Neuronal stem cell (in vitro differentiated cells): ENCODE measurements around the gene SLC24A2.

ENCODE experiments used
- DNase-seq: peaks from one replicate; pipeline ENCODE4 v3.0.0-alpha.2; 2013; ENCODE audit warnings: low spot score
- H2AFZ ChIP-seq: one replicate; pipeline ENCODE4 v1.6.1; 2013; ENCODE audit warnings: mild to moderate bottlenecking, low read length, inconsistent platforms
- H2AK5ac ChIP-seq: 2 replicates; pipeline ENCODE4 v1.6.1; 2013; ENCODE audit warnings: low read depth, mild to moderate bottlenecking, inconsistent platforms, low read length, moderate library complexity, mixed read lengths
- H2BK120ac ChIP-seq: 2 replicates; pipeline ENCODE4 v1.6.1; 2013; ENCODE audit warnings: low read depth, mild to moderate bottlenecking, inconsistent platforms, low read length, moderate library complexity, mixed read lengths
- H2BK12ac ChIP-seq: one replicate; pipeline ENCODE4 v1.6.1; 2013; ENCODE audit warnings: low read length, inconsistent platforms
- H2BK15ac ChIP-seq: 2 replicates; pipeline ENCODE4 v1.6.1; 2013; ENCODE audit warnings: mild to moderate bottlenecking, low read length, inconsistent platforms, mixed read lengths
- H2BK5ac ChIP-seq: one replicate; pipeline ENCODE4 v1.6.1; 2013; ENCODE audit warnings: inconsistent platforms, mild to moderate bottlenecking, low read length, moderate library complexity
- H3K14ac ChIP-seq: one replicate; pipeline ENCODE4 v1.6.1; 2013; ENCODE audit warnings: low read length, inconsistent platforms
- H3K18ac ChIP-seq: 2 replicates; pipeline ENCODE4 v1.6.1; 2013; ENCODE audit warnings: low read length, inconsistent platforms
- H3K23ac ChIP-seq: 2 replicates; pipeline ENCODE4 v1.6.1; 2013; ENCODE audit warnings: low read depth, mild to moderate bottlenecking, mixed read lengths, low read length, inconsistent platforms; ENCODE audit not compliant: poor library complexity
- H3K27ac ChIP-seq: replicated peaks from 3 replicates; pipeline ENCODE4 v1.5.1; 2013; ENCODE audit warnings: low read length, inconsistent platforms
- H3K27me3 ChIP-seq, 3 experiments: 2 replicates each; pipeline ENCODE4 v1.6.1; 2013; ENCODE audit warnings: low read length in 3 of 3, mild to moderate bottlenecking in 2 of 3, inconsistent platforms in 1 of 3, low read depth in 1 of 3, mixed read lengths in 1 of 3, moderate library complexity in 1 of 3; ENCODE audit not compliant: control insufficient read depth in 3 of 3, insufficient read depth in 3 of 3
- H3K36me3 ChIP-seq, 2 donors: replicated peaks in 1 of 2; 2 replicates each; pipeline ENCODE4 v1.6.1; 2013; ENCODE audit warnings: low read length in 2 of 2; ENCODE audit not compliant: control insufficient read depth in 2 of 2, insufficient read depth in 2 of 2
- H3K4ac ChIP-seq: 2 replicates; pipeline ENCODE4 v1.6.1; 2013; ENCODE audit warnings: inconsistent platforms, mild to moderate bottlenecking, low read length, moderate library complexity
- H3K4me1 ChIP-seq, 2 donors: 1 replicate in 1 of 2; 2 replicates in 1 of 2; pipeline ENCODE4 v1.6.1; 2013; ENCODE audit warnings: low read length in 2 of 2, low read depth in 1 of 2; ENCODE audit not compliant: control insufficient read depth in 2 of 2, insufficient read depth in 1 of 2
- H3K4me2 ChIP-seq: one replicate; pipeline ENCODE4 v1.6.1; 2013; ENCODE audit warnings: mild to moderate bottlenecking, low read length, inconsistent platforms; ENCODE audit not compliant: insufficient read depth, poor library complexity, severe bottlenecking
- H3K4me3 ChIP-seq, 2 donors: 2 replicates each; pipeline ENCODE4 v1.5.1; 2013; ENCODE audit warnings: low read length in 2 of 2, mild to moderate bottlenecking in 2 of 2, inconsistent platforms in 1 of 2, moderate library complexity in 1 of 2
- H3K79me1 ChIP-seq: one replicate; pipeline ENCODE4 v1.6.1; 2013; ENCODE audit warnings: low read depth, mild to moderate bottlenecking, inconsistent platforms, low read length, moderate library complexity
- H3K9ac ChIP-seq: one replicate; pipeline ENCODE4 v1.6.1; 2013; ENCODE audit warnings: mild to moderate bottlenecking, low read depth, low read length, inconsistent platforms; ENCODE audit not compliant: poor library complexity
- H3K9me3 ChIP-seq, 2 donors: replicated peaks in 1 of 2; 2 replicates each; pipeline versions ENCODE3 to v1.6.1; 2013; ENCODE audit warnings: low read length in 2 of 2, mild to moderate bottlenecking in 2 of 2, inconsistent platforms in 1 of 2, low read depth in 1 of 2, mixed read lengths in 1 of 2, moderate library complexity in 1 of 2; ENCODE audit not compliant: control insufficient read depth in 2 of 2, insufficient read depth in 1 of 2
- H4K8ac ChIP-seq: one replicate; pipeline ENCODE4 v1.6.1; 2013; ENCODE audit warnings: low read depth, mild to moderate bottlenecking, inconsistent platforms, low read length, moderate library complexity
- H4K91ac ChIP-seq: one replicate; pipeline ENCODE4 v1.6.1; 2013; ENCODE audit warnings: low read length, low read depth, mild to moderate bottlenecking, inconsistent platforms; ENCODE audit not compliant: poor library complexity
- WGBS, 2 donors: extraction: QIAGEN DNeasy Blood & Tissue Kit; methylation state at CpG; one replicate each; pipeline ENCODE4 v1.1.7; 2013; ENCODE audit warnings: missing lambda C conversion rate in 2 of 2, mixed read lengths in 1 of 2; ENCODE audit not compliant: insufficient read length in 2 of 2, insufficient replicate concordance in 1 of 2; ENCODE audit errors: extremely low coverage in 2 of 2; 5-methylcytosine and 5-hydroxymethylcytosine counted together

SLC24A2 gene

GRCh38 chr9:19787672-19788071, 1.2 kb downstream of the SLC24A2 start:
- Histone ChIP-seq H4K91ac (no peak overlapping the region), H3K4me3 (no peak overlapping the region)

DNA sequence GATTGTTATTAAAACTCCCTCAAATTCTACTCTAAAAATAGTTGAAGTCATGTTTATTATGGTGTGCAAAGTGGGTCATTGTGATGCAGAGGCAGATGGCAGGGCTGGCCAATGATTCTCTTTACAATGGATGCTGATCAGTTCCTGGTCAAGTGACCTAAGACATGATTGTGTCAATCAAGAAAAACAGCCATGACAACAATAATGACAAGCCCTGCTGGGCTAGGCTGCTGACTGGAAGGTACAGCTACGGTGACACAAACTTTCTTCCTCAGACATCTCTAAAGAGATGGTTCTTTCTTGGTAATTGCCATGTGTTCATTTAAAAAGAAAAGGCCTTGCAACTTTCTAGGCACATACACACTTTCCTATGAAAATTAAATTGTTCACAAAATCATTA, 3.6 kb downstream of the SLC24A2 start:
- Histone ChIP-seq H3K23ac (no peak overlapping the region), H3K4me2 (no peak overlapping the region), H2BK120ac (no peak overlapping the region), H2AFZ (no peak overlapping the region), H2BK5ac (no peak overlapping the region), H2AK5ac (no peak overlapping the region), H3K18ac (no peak overlapping the region), H3K4me1 (peaks cover 0 to 3% of the 10 kb centered on the region in 2 donors), H3K27ac (no peak overlapping the region), H3K36me3 (no peaks in the 10 kb centered on the region), H3K9me3 (no peaks in the 10 kb centered on the region), H3K27me3 (peaks cover 0 to 42% (median 12%) of the 10 kb centered on the region in 3 experiments), H3K14ac (no peak overlapping the region), H3K4me3 (no peak overlapping the region), H4K8ac (no peak overlapping the region), H3K4ac (no peak overlapping the region), H2BK15ac (no peak overlapping the region), H3K79me1 (no peaks in the 10 kb centered on the region), H4K91ac (no peak overlapping the region), H3K9ac (no peak overlapping the region), H2BK12ac (no peak overlapping the region)
- DNase-seq, result no peak
- WGBS, 2 donors, result no CpG with 5 or more reads among the region's 1 CpG

More at GRCh38 chr9:19787672-19788071, 1.2 kb downstream of the SLC24A2 start:
- Histone ChIP-seq H2AFZ (no peak overlapping the region), H3K4me2 (no peak overlapping the region), H3K79me1 (no peaks in the 10 kb centered on the region), H3K9me3 (peaks cover 0 to 2% of the 10 kb centered on the region in 2 donors), H3K18ac (no peak overlapping the region), H3K4me1 (peaks cover 0 to 3% of the 10 kb centered on the region in 2 donors), H3K27me3 (peaks cover 0 to 45% (median 12%) of the 10 kb centered on the region in 3 experiments), H3K9ac (no peak overlapping the region), H2BK5ac (no peak overlapping the region), H4K8ac (no peak overlapping the region), H2BK120ac (no peak overlapping the region), H3K23ac (no peak overlapping the region), H2AK5ac (no peak overlapping the region), H2BK15ac (no peak overlapping the region), H3K27ac (no peak overlapping the region), H3K4ac (no peak overlapping the region), H3K36me3 (no peaks in the 10 kb centered on the region), H3K14ac (no peak overlapping the region), H2BK12ac (no peak overlapping the region)
- WGBS, 2 donors, result no CpG with 5 or more reads among the region's 4 CpGs
- DNase-seq, result no peak

DNA sequence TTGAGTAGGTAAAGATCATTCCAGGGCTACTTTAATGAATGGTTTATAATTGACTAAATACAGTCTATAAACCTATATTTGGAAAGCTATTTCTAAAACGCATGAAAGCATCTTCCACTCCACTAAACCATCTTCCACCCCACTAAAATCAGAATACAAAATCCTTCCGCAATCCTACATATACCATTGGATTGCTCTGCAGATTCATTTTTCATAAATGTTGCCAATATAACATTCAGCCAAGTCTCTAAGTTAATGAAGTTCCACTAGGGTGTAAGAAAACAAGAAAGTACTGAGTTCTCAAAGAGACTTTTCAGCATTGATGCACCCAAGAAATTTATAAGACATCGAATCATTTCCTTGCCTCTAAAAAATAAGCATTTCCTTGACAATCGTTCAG, 4.7 kb downstream of the SLC24A2 start:
- Histone ChIP-seq H2BK15ac (no peak overlapping the region), H3K9ac (no peak overlapping the region), H3K9me3 (no peaks in the 10 kb centered on the region), H3K79me1 (no peaks in the 10 kb centered on the region), H3K18ac (no peak overlapping the region), H3K4me1 (peaks cover 0 to 2% of the 10 kb centered on the region in 2 donors), H4K91ac (no peak overlapping the region), H2BK12ac (no peak overlapping the region), H3K4me3 (no peak overlapping the region), H3K14ac (no peak overlapping the region), H2AFZ (no peak overlapping the region), H4K8ac (no peak overlapping the region), H2BK5ac (no peak overlapping the region), H2AK5ac (no peak overlapping the region), H3K4ac (no peak overlapping the region), H3K36me3 (no peaks in the 10 kb centered on the region), H2BK120ac (no peak overlapping the region), H3K23ac (no peak overlapping the region), H3K27me3 (peaks cover 0 to 31% (median 10%) of the 10 kb centered on the region in 3 experiments), H3K27ac (no peak overlapping the region), H3K4me2 (no peak overlapping the region)
- DNase-seq, result no peak
- WGBS, 2 donors, result no CpG with 5 or more reads among the region's 4 CpGs

DNA sequence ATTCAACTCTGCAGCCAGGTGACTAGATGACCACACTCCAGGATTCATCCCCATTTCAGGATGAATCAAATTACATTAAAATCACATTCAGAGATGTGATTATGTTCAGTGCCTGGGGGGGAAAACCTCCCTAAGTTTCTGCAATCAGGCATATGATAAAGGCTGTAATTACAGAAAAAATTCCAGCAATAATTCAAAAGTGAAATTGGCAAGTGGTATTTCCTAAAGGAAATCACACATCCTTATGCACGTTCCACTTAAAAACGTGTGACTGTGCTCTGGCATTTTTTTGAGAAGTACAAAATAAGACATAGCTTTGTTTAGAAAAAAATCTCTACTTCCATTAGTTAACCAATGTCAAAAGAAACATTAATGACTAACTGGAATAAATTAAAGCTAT, 5.3 kb downstream of the SLC24A2 start:
- no CpG with 5 or more reads among the region's 2 CpGs for WGBS, 2 donors
- H2AK5ac ChIP-seq, result no peak overlapping the region
- no peak overlapping the region for H3K18ac ChIP-seq
- H2BK12ac ChIP-seq, result no peak overlapping the region
- H3K36me3 ChIP-seq, result no peaks in the 10 kb centered on the region
- H3K4me1 ChIP-seq, result no peaks in the 10 kb centered on the region
- H3K27me3 ChIP-seq, result peaks cover 0 to 25% (median 9%) of the 10 kb centered on the region in 3 experiments
- no peak overlapping the region for H2BK120ac ChIP-seq
- H3K4me2 ChIP-seq, result no peak overlapping the region
- no peaks in the 10 kb centered on the region for H3K79me1 ChIP-seq
- H2AFZ ChIP-seq, result no peak overlapping the region
- H2BK15ac ChIP-seq, result no peak overlapping the region
- no peak overlapping the region for H3K27ac ChIP-seq
- no peak overlapping the region for H3K23ac ChIP-seq
- no peak for DNase-seq
- H4K8ac ChIP-seq, result no peak overlapping the region
- H3K9ac ChIP-seq, result no peak overlapping the region
- H4K91ac ChIP-seq, result no peak overlapping the region
- no peaks in the 10 kb centered on the region for H3K9me3 ChIP-seq
- H3K4me3 ChIP-seq, result no peak overlapping the region
- no peak overlapping the region for H3K4ac ChIP-seq
- no peak overlapping the region for H2BK5ac ChIP-seq
- no peak overlapping the region for H3K14ac ChIP-seq
